NCI-H2107 treated with DMSO at 0.1 percent for 48 hours (cell line): Measurements from ENCODE around the gene IGSF23.

Source experiments
- DNase-seq: peaks from one replicate; lab custom pipeline; 2025; ENCODE audit not compliant: unreplicated experiment; lab: John Stamatoyannopoulos, UW

The IGSF23 gene

GRCh38 chr19:44613295-44614178 lies at the start of gene IGSF23:
Gene IGSF23, plus strand, starts transcription at chr19:44613563. Its CDS starts 83 bp downstream, at chr19:44613646.
- no peak for DNase-seq

DNA sequence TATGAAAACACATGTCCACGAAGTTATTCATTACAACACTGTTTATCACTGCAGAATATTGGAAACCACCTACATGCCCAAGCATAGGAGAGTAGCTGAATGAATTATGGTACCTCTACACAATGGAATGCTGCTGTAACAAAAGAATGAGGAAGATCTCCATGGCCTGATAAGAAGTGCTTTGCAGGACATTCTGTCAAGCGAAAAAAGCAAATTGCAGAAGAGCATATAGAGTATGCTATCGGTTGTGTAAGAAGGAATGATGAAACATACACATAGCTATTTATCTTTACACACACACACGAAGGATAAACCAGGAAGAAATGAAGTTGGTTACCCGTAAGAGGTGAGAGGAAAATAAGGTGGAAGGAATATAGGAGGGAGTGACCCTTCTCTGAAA lies 46.4 kb upstream of the IGSF23 start:
- DNase-seq = no peak

- DNase-seq = no peak
Observed at GRCh38 chr19:44567745-44568144, 45.6 kb upstream of the IGSF23 start.

GRCh38 chr19:44570603-44570983 lies 42.8 kb upstream of the IGSF23 start:
- DNase-seq = no peak

DNA sequence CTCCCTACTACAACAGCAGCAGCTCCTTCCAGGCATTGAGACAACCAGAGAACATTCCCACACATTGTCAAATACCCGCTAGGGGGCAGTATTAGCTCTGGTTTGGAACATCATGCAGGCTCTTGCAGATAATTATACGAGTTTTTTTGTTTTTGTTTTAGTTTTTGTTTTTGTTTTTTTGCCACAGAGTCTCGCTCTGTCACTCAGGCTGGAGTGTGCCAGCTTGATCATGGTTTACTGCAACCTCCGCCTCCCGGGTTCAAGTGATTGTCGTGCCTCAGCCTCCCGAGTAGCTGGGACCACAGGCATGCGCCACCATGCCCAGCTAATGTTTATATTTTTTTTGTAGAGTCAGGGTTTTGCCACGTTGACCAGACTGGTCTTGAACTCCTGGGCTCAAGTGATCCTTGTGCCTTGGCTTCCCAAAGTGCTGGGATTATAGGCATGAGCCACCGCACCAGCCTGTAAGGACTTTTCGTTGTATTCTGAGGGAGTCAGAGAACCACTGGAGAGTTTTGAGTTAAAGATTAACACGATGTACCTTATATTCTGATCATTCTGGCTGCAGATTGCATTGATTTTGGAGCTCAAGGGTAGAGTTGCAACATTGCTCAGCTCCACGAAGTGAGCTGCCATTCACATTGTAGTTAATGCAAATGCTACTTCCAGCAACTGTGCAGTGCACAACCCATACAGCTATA lies 42.2 kb upstream of the IGSF23 start:
- DNase-seq = peak; percentile 49

DNA sequence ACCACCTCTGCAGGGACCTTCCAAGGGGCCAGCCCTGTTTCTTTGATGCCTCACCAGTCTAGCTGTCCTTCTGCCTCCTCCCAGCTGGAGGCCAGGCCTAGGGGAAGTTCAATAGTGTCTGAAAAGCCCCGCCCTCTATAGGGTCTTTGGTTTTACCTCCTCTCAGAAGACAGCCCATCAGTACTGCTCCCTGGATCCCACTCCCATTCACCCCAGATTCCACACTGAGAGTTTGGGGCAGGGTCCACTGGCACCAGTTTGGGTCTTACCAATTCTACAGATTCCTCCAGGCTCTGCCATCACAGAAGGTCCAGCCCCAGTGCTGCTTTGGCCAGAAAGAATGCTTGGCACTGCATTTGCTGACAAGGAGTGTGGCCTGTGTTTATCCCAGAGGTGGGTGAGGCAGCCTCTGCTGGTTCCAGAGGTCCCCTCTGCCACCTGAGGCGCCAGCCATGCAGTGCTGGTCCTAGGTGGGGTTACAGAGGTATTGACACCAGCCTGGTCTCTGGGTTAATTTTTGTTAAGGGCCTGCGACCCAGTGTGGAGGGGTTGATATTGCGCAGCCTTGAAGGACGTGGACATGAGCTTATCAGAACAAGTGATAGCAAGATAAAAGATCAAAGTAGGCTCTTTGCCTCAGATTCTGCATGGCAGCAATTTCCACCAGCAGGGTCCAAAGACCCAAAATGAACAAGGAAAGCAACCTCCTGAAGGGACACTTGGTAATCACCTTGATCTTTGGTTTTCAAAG lies 41.4 kb upstream of the IGSF23 start:
- DNase-seq = no peak

GRCh38 chr19:44572581-44572900 lies 40.8 kb upstream of the IGSF23 start:
- no peak for DNase-seq

DNA sequence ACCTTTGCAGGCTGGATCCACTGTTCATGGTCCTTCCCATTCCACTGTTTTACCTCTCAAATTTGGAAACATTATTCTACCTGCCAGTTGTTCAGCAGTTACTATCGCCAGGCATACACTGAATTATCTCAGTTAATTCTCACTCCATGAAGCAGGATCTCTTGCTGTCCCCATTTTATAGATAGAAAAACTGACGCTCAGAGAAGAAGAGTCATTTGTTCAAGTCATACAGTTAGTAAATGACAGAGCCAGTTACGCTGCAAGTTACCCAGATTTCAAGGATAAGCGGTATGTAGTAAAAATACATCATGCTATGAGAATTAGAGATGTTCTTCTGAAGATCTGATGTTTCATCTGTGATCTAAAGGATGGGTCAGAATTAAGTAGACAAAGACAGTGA lies 40.2 kb upstream of the IGSF23 start:
- no peak for DNase-seq

GRCh38 chr19:44573627-44574026 lies 39.7 kb upstream of the IGSF23 start:
- no peak for DNase-seq

GRCh38 chr19:44574186-44574950 lies 39.0 kb upstream of the IGSF23 start:
- DNase-seq = no peak

- no peak for DNase-seq
Observed at GRCh38 chr19:44575116-44575700, 38.2 kb upstream of the IGSF23 start.

GRCh38 chr19:44576843-44577565 lies 36.4 kb upstream of the IGSF23 start:
- DNase-seq = peak; percentile 6

DNA sequence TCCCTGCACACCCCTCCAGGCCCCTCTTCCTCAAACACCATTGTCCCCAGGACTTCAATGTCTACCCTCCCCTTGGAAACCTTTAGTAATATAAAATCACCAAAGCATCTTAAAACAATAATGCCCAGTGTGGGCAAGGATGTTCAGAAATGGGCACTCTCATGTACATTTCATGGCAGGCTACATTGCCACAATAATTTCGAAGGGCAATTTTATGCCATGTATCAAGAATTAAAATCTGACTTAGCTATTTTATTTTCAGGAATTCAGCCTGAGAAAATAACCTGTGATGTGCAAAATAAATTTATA lies 35.8 kb upstream of the IGSF23 start:
- DNase-seq = no peak

- no peak for DNase-seq
Observed at GRCh38 chr19:44579663-44580365, 33.5 kb upstream of the IGSF23 start.

DNA sequence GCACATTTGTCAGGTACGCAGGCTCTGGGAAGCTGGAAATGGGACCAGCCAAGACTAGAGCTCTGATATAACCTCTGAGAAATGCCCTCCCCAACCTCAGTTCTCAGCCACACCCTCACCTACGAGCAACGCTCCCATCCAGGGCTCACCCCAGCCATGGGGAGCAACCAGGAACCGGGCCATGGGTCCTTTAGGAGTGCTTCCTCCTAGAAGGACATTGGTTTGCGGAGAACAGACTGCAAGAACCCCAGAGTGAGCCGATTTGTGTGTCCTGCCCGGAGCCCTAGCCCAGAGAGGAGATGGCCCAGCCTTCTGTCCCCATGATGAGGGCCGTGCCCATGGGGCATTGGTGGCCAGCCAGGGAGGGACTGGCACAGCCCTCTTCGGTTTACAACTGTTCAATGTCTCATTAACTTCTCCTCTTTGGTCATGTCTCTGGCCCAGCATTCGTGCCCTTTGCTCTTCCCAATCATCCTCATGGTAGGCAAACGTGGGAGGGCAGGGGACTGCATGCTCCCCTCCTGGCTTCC lies 32.9 kb upstream of the IGSF23 start:
- DNase-seq = no peak

- DNase-seq = no peak
Observed at GRCh38 chr19:44581288-44581687, 32.1 kb upstream of the IGSF23 start.

DNA sequence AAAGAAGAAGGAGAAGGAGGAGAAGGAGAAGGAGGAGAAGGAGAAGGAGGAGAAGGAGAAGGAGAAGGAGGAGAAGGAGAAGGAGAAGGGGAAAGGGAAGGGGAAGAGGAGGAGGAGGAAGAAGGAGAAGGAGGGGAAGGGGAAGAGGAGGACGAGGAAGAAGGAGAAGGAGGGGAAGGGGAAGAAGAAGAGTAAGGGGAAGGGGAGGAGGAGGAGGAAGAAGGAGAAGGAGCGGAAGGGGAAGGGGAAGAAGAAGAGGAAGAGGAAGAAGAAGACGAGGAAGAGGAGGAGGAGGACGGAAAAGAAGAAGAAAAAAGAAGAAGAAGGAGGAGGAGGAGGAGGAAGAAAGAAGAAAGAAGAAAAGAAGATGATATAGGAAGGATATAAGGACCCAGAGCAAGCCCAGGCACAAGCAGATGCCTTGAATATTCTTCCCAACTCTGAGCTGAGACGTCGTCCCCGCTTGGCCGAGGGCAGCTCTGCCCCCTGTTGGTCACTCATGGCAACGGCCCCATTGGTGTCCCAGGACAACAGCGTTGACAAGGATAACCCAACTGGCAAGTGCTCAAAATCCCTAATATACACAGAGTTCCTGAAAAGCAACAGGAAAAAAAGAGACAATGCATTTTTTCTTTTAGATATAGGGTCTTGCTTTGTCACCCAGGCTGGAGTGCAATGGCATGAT lies 30.6 kb upstream of the IGSF23 start:
- no peak for DNase-seq

DNA sequence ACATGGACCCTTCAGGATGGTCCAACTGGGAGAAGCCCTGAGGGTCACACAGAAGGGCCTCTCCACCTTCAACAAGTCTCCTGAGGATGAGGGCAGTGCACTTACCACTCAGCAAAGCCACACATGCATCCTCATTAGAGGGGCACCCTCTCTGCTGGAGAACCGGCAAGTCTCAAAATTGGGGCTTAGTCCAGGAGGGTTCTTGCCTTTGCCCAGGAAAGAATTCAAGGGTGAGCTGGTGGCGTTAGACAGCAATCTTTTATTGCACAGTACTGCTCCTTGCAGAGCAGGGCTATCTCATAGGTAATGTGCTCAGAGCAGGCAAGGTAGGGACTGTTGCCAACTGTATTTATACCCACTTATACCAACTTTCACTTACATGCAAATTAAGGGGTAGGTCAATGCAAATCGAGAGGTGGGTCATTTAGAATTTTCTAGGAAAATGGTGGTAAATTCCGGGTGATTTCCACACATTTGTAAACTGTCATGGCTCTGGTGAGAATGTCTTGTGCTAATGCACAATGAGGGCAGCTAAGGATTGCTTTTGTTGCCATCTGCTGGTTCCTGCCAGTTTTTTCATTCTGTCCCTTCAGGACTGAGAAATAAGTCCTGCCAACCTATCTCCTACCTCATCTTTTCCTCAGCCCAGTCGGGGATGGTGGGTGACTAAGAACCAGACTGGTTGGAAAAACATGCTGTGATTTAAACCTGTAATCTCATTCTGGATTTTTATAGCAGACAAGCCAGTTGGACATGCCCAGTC lies 27.8 kb upstream of the IGSF23 start:
- no peak for DNase-seq
